T-cell (primary cell): ENCODE measurements around the gene PTPRB. TPM values are rescaled to one million over a fixed set of nuclear protein-coding genes. Genes with fewer than 3 reads are reported as not detected.

ENCODE experiments used
- ATAC-seq, 4 experiments: fragments of 200-7000 bp in 3 of 4; fragments of 150-1000 bp in 1 of 4; cut with Tn5 transposase; replicated peaks in 1 of 4; 1 replicate in 3 of 4; 2 replicates in 1 of 4; pipeline ENCODE4 v1.10.0; 2021; ENCODE audit warnings: moderate library complexity in 3 of 4, mild to moderate bottlenecking in 2 of 4, moderate number of reproducible peaks in 1 of 4
- CTCF ChIA-PET, 2 donors: fragments of 300-600 bp; sonication (Branson Sonifier 250); formaldehyde crosslinking; loops; one replicate each; lab custom pipeline; 2022; ENCODE audit warnings: antibody characterized with exemption in 2 of 2; lab: Charles Lee
- POLR2A ChIA-PET, 2 donors: fragments of 300-600 bp; sonication (Branson Sonifier 250); formaldehyde crosslinking; loops; one replicate each; lab custom pipeline; 2022; ENCODE audit warnings: antibody characterized with exemption in 2 of 2; lab: Charles Lee
- DNase-seq, 35 experiments: peaks; one replicate each; pipeline versions ENCODE4 v3.0.0 to v3.0.0-alpha.2; 2013 to 2023
- H3K27ac ChIP-seq: one replicate; pipeline ENCODE4 v1.5.1; 2013; ENCODE audit warnings: low read length
- H3K27me3 ChIP-seq, 2 experiments: replicated peaks in 1 of 2; 1 replicate in 1 of 2; 2 replicates in 1 of 2; pipeline versions ENCODE4 v1.6.1 to v1.7.0; 2013; ENCODE audit warnings: low read length in 1 of 2, mixed read lengths in 1 of 2; ENCODE audit not compliant: control insufficient read depth in 2 of 2, insufficient read depth in 2 of 2; ENCODE audit errors: extremely low read depth in 1 of 2
- H3K36me3 ChIP-seq, 2 donors: 1 replicate in 1 of 2; 2 replicates in 1 of 2; pipeline versions ENCODE4 v1.6.1 to v1.7.0; 2013; ENCODE audit warnings: low read length in 1 of 2; ENCODE audit not compliant: control insufficient read depth in 2 of 2, insufficient read depth in 1 of 2; ENCODE audit errors: extremely low read depth in 1 of 2
- H3K4me1 ChIP-seq, 2 experiments: 1 replicate in 1 of 2; 2 replicates in 1 of 2; pipeline versions ENCODE4 v1.6.1 to v1.7.0; 2013; ENCODE audit warnings: low read length in 2 of 2, mixed read lengths in 1 of 2; ENCODE audit not compliant: insufficient read depth in 2 of 2, control insufficient read depth in 1 of 2; ENCODE audit errors: extremely low read depth in 1 of 2
- H3K4me3 ChIP-seq, 2 donors: 1 replicate in 1 of 2; 2 replicates in 1 of 2; pipeline versions ENCODE4 v1.5.1 to v1.7.0; 2013; ENCODE audit warnings: mild to moderate bottlenecking in 2 of 2, low read length in 1 of 2, moderate library complexity in 1 of 2; ENCODE audit not compliant: control insufficient read depth in 1 of 2; ENCODE audit errors: extremely low read depth in 1 of 2
- H3K9me3 ChIP-seq: 2 replicates; pipeline ENCODE4 v1.7.0; 2013
- H3K27ac Mint-ChIP-seq, 2 donors: one replicate each; pipeline ENCODE4 v1.8.0; 2020 to 2021; ENCODE audit warnings: mild to moderate bottlenecking in 2 of 2, mixed read lengths in 2 of 2
- H3K27me3 Mint-ChIP-seq, 2 donors: one replicate each; pipeline ENCODE4 v1.8.0; 2021 to 2022; ENCODE audit warnings: mixed read lengths in 2 of 2
- H3K36me3 Mint-ChIP-seq: one replicate; pipeline ENCODE4 v1.8.0; 2021; ENCODE audit warnings: mixed read lengths
- H3K4me1 Mint-ChIP-seq, 3 donors: one replicate each; pipeline ENCODE4 v1.8.0; 2020 to 2022; ENCODE audit warnings: mixed read lengths in 3 of 3, mild to moderate bottlenecking in 1 of 3
- H3K4me3 Mint-ChIP-seq, 3 donors: one replicate each; pipeline ENCODE4 v1.8.0; 2020 to 2022; ENCODE audit warnings: mild to moderate bottlenecking in 3 of 3, mixed read lengths in 3 of 3, moderate library complexity in 3 of 3
- H3K9me3 Mint-ChIP-seq, 3 donors: one replicate each; pipeline ENCODE4 v1.8.0; 2020 to 2022; ENCODE audit warnings: mixed read lengths in 3 of 3
- WGBS: methylation state at CpG from one replicate; pipeline ENCODE4 v1.1.5; 2013; ENCODE audit warnings: missing lambda C conversion rate; ENCODE audit not compliant: insufficient coverage; 5-methylcytosine and 5-hydroxymethylcytosine counted together
- total RNA-seq, 35 experiments: library from RNA in 6 of 35; stranded (reverse) in 6 of 35; fragments of 120-200 nt in 1 of 35; gene quantifications; one replicate each; pipeline versions ENCODE4 v1.2.1 to v1.2.4 and lab custom pipeline; 2013 to 2026

The PTPRB gene
- total RNA-seq, 5 donors from 2014 or later (not counting 1 experiment from before 2014, with no cell fraction given), result 0.06 to 0.30 (median 0.16) TPM; not detected in 1

- WGBS, result no CpG with 5 or more reads among the region's 2 CpGs
Measured at GRCh38 chr12:70592664-70593063, 44.6 kb downstream of the PTPRB start.

GRCh38 chr12:70590549-70591226 lies 46.5 kb downstream of the PTPRB start:
- no peak overlapping the region for H3K27ac ChIP-seq
- Mint-ChIP-seq H3K36me3 (no peaks in the 10 kb centered on the region), H3K4me1 (no peaks in the 10 kb centered on the region), H3K27ac (no peak overlapping the region), H3K4me3 (no peak overlapping the region), H3K9me3 (peaks cover 0 to 6% (median 4%) of the 10 kb centered on the region in 3 donors), H3K27me3 (peaks cover 22 to 27% of the 10 kb centered on the region in 2 donors)
- H3K9me3 ChIP-seq, result no peaks in the 10 kb centered on the region
- no peaks in the 10 kb centered on the region for H3K36me3 ChIP-seq
- no peaks in the 10 kb centered on the region for H3K27me3 ChIP-seq
- ChIA-PET CTCF (interaction anchor here (0.6 to 1.7 kb wide), 9 partner anchors 10 to 1156 kb away, joined by 3 to 13 read pairs (median 4); no protein-coding TSS in a partner anchor), POLR2A (interaction anchor here in 1 of 2 donors (0.6 kb wide), 1 partner anchor 711 kb away, joined by 5 read pairs; no protein-coding TSS in a partner anchor)
- H3K4me3 ChIP-seq, result no peak overlapping the region
- no peak for DNase-seq
- ATAC-seq, result no peak
- 92% methylated on average over 1 of the region's 4 CpGs for WGBS
- H3K4me1 ChIP-seq, result no peaks in the 10 kb centered on the region

More at GRCh38 chr12:70592664-70593063, 44.6 kb downstream of the PTPRB start:
- Histone ChIP-seq H3K9me3 (no peaks in the 10 kb centered on the region), H3K4me3 (no peak overlapping the region), H3K36me3 (no peaks in the 10 kb centered on the region), H3K27me3 (no peaks in the 10 kb centered on the region), H3K27ac (no peak overlapping the region), H3K4me1 (no peaks in the 10 kb centered on the region)
- Mint-ChIP-seq H3K4me3 (no peak overlapping the region), H3K27ac (no peak overlapping the region), H3K9me3 (peaks cover 0 to 4% (median 0%) of the 10 kb centered on the region in 3 donors), H3K27me3 (peaks cover 14 to 15% of the 10 kb centered on the region in 2 donors), H3K36me3 (no peaks in the 10 kb centered on the region), H3K4me1 (no peaks in the 10 kb centered on the region)
- ChIA-PET POLR2A (interaction anchor here in 1 of 2 donors (0.6 kb wide), 1 partner anchor 10 kb away, joined by 4 read pairs; no protein-coding TSS in a partner anchor), CTCF (interaction anchor here in 1 of 2 donors (0.6 to 1.0 kb wide), 3 partner anchors 10 to 713 kb away, joined by 3 to 4 read pairs (median 3); no protein-coding TSS in a partner anchor)
- ATAC-seq, result no peak
- no peak for DNase-seq

- Mint-ChIP-seq H3K27me3 (peaks cover 22 to 26% of the 10 kb centered on the region in 2 donors), H3K9me3 (peaks cover 0 to 6% (median 4%) of the 10 kb centered on the region in 3 donors), H3K4me3 (no peak overlapping the region), H3K36me3 (no peaks in the 10 kb centered on the region), H3K4me1 (no peaks in the 10 kb centered on the region), H3K27ac (no peak overlapping the region)
- Histone ChIP-seq H3K9me3 (no peaks in the 10 kb centered on the region), H3K27me3 (no peaks in the 10 kb centered on the region), H3K36me3 (no peaks in the 10 kb centered on the region), H3K27ac (no peak overlapping the region), H3K4me1 (no peaks in the 10 kb centered on the region), H3K4me3 (no peak overlapping the region)
- DNase-seq (peak in 30 of 35 experiments; percentile 3 to 55 (median 29)), ATAC-seq (peak in 3 of 4 experiments; percentile 38 to 73 (median 45))
- ChIA-PET CTCF (interaction anchor here (0.6 to 1.7 kb wide), 8 partner anchors 11 to 1156 kb away, joined by 3 to 13 read pairs (median 4); no protein-coding TSS in a partner anchor), POLR2A (interaction anchor here in 1 of 2 donors (0.6 kb wide), 1 partner anchor 711 kb away, joined by 5 read pairs; no protein-coding TSS in a partner anchor)
- WGBS, result 0% methylated on average over 1 of the region's 6 CpGs
Measured at GRCh38 chr12:70590051-70590450, 47.2 kb downstream of the PTPRB start.

- Mint-ChIP-seq H3K4me1 (no peaks in the 10 kb centered on the region), H3K36me3 (no peaks in the 10 kb centered on the region), H3K27ac (no peak overlapping the region), H3K27me3 (peaks cover 17 to 18% of the 10 kb centered on the region in 2 donors), H3K9me3 (peaks cover 0 to 12% (median 10%) of the 10 kb centered on the region in 3 donors), H3K4me3 (no peak overlapping the region)
- Histone ChIP-seq H3K4me3 (no peak overlapping the region), H3K27ac (no peak overlapping the region), H3K9me3 (no peaks in the 10 kb centered on the region), H3K36me3 (no peaks in the 10 kb centered on the region), H3K4me1 (no peaks in the 10 kb centered on the region), H3K27me3 (no peaks in the 10 kb centered on the region)
- no CpG with 5 or more reads among the region's 2 CpGs for whole genome bisulfite sequencing
- ChIA-PET POLR2A (no interaction called here), CTCF (no interaction called here)
- DNase-seq (no peak), ATAC-seq (no peak)
Measured at GRCh38 chr12:70584332-70584731, 52.9 kb downstream of the PTPRB start.

GRCh38 chr12:70583251-70583650 lies 54.0 kb downstream of the PTPRB start:
- 86% methylated on average over 1 of the region's 2 CpGs for WGBS
- Mint-ChIP-seq H3K27me3 (peaks cover 14 to 23% of the 10 kb centered on the region in 2 donors), H3K36me3 (no peaks in the 10 kb centered on the region), H3K27ac (no peak overlapping the region), H3K9me3 (peaks cover 0 to 12% (median 10%) of the 10 kb centered on the region in 3 donors), H3K4me3 (no peak overlapping the region), H3K4me1 (no peaks in the 10 kb centered on the region)
- Histone ChIP-seq H3K9me3 (no peaks in the 10 kb centered on the region), H3K36me3 (no peaks in the 10 kb centered on the region), H3K27me3 (no peaks in the 10 kb centered on the region), H3K27ac (no peak overlapping the region), H3K4me3 (no peak overlapping the region), H3K4me1 (no peaks in the 10 kb centered on the region)
- ChIA-PET POLR2A (interaction anchor here in 1 of 2 donors (0.5 kb wide), 1 partner anchor 872 kb away, joined by 3 read pairs; no protein-coding TSS in a partner anchor), CTCF (interaction anchor here in 1 of 2 donors (0.6 kb wide), 1 partner anchor 198 kb away, joined by 3 read pairs; no protein-coding TSS in a partner anchor)
- ATAC-seq, result no peak
- DNase-seq, result no peak

GRCh38 chr12:70581208-70581607 lies 56.0 kb downstream of the PTPRB start:
- no peak overlapping the region for H3K27ac ChIP-seq
- H3K4me1 ChIP-seq, result no peaks in the 10 kb centered on the region
- no peak overlapping the region for H3K27ac Mint-ChIP-seq
- no peaks in the 10 kb centered on the region for H3K9me3 ChIP-seq
- no peaks in the 10 kb centered on the region for H3K36me3 ChIP-seq
- DNase-seq (no peak), ATAC-seq (no peak)
- no peak overlapping the region for H3K4me3 ChIP-seq
- H3K27me3 Mint-ChIP-seq, result peaks cover 5 to 16% of the 10 kb centered on the region in 2 donors
- no peaks in the 10 kb centered on the region for H3K4me1 Mint-ChIP-seq
- peaks cover 0 to 10% (median 7%) of the 10 kb centered on the region in 3 donors for H3K9me3 Mint-ChIP-seq
- CTCF ChIA-PET, result interaction anchor here (0.6 kb wide), 2 partner anchors 24 to 35 kb away, joined by 3 read pairs; no protein-coding TSS in a partner anchor
- no peak overlapping the region for H3K4me3 Mint-ChIP-seq
- no peaks in the 10 kb centered on the region for H3K27me3 ChIP-seq
- POLR2A ChIA-PET, result no interaction called here
- H3K36me3 Mint-ChIP-seq, result no peaks in the 10 kb centered on the region
- 75% methylated on average over 1 of the region's 1 CpG for WGBS
